Hindlimb muscle (tissue), 1 donor: ENCODE data around the gene FAM199X. TPM values are rescaled to one million over a fixed set of nuclear protein-coding genes. Genes with fewer than 3 reads are reported as not detected.
"Not testable (repeated sequence)": the region's sequence is repeated elsewhere in the genome, so short reads cannot be mapped to it uniquely, and the experiment has no call there.

Source experiments
- DNase-seq: peaks from one replicate; pipeline ENCODE4 v3.0.0-alpha.2; 2013
- polyA plus RNA-seq: library from polyadenylated mRNA; unstranded; fragments of 120-200 nt; gene quantifications from one replicate; pipeline ENCODE4 v1.2.1, GENCODE V29; 2013; ENCODE audit not compliant: insufficient read length

FAM199X gene
- polyA plus RNA-seq, 1 donor, result 14.8 TPM

GRCh38 chrX:104193485-104193884, 27.2 kb downstream of the FAM199X start:
- no peak for DNase-seq

- no peak for DNase-seq
Measured at GRCh38 chrX:104195013-104195412, 28.8 kb downstream of the FAM199X start.

DNA sequence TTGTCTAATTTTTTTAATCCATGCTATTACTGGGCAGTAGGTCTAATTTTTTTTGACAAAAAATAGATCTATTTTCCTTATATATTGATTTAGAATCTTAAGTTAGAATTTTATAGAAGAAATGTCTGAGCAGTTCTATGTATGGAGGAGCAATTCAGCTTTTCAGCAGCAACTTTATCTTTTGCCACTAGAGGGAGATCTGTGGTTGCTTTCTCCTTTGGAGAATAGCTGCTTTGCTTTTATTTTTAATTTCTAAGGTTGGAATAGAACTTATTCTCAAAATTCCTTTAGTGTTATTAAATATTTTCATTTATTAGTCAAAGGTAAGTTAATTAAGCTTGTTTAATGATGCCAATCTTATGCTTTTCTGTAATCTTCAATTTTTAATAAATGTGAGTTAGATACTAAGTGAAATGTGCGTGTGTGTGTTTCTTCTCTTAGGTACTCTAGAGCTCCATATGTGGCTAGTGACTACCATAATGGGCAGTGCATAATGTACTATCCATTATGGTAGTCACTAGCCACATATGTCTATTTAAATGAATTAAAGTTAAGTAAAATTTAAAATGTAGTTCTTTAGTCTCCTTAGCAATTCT, 29.3 kb downstream of the FAM199X start:
- peak; percentile 8 for DNase-seq

- DNase-seq, result no peak
Measured at GRCh38 chrX:104205548-104205947, 39.3 kb downstream of the FAM199X start.

GRCh38 chrX:104211187-104211586, 44.9 kb downstream of the FAM199X start:
- DNase-seq, result no peak

GRCh38 chrX:104230060-104230459, 63.8 kb downstream of the FAM199X start:
- DNase-seq, result not testable (repeated sequence)

Other genes starting within 250 kb of the FAM199X start
- 7.8 TPM for gene TMSB15B, start 203.8 kb upstream of the FAM199X start, polyA plus RNA-seq
- gene H2BW1, start 152.7 kb upstream of the FAM199X start, polyA plus RNA-seq, result not detected
- 0.62 TPM for gene H2BW2, start 126.5 kb upstream of the FAM199X start, polyA plus RNA-seq
- gene TMSB15C, start 90.2 kb upstream of the FAM199X start, polyA plus RNA-seq, result 5.0 TPM
- 1.5 TPM for gene ZCCHC18, start 53.9 kb upstream of the FAM199X start, polyA plus RNA-seq
- 6.5 TPM for gene SLC25A53, start 9.4 kb upstream of the FAM199X start, polyA plus RNA-seq
- gene ESX1, start 88.5 kb downstream of the FAM199X start, polyA plus RNA-seq, result not detected